ENCODE data around the gene MICAL2. TPM values are rescaled to one million over a fixed set of nuclear protein-coding genes. Genes with fewer than 3 reads are reported as not detected.

MICAL2 gene
- total and polyA plus RNA-seq, 2 donors (not counting 3 experiments of a cell fraction or from before 2014, with no cell fraction given): 67.6 to 200 TPM

DNA sequence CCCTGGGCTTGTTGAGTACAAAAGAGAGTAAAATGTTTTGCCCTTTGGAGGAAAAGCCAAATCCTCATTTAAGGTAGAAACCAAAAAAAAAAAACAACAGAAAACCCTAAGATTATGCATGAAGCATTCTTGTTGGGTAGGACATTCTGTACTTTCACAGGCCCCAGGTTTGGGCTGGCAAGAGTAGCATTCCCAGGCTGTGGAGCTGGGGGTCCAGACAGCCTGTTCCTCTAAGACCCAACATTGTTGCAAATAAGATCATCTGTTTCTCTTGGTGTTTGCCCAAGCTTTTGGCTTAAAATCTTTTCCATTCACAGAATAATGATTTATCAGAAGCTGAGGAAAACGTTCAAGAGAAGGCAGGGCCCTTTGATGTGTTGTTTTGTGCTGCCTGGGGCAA, 123.8 kb downstream of the MICAL2 start:
- no peaks in the 10 kb centered on the region for H4K20me1 ChIP-seq (replicated peaks; ENCODE audit: control insufficient read depth, extremely low read depth, insufficient read depth, low read length)
- H3K9me1 ChIP-seq (replicated peaks; ENCODE audit: control insufficient read depth, extremely low read depth, insufficient read depth, low read length): no peaks in the 10 kb centered on the region
- peak overlapping the region; percentile 88 for H3K27ac ChIP-seq (ENCODE audit: insufficient read depth, low read depth, low read length)
- H3K4me1 ChIP-seq (ENCODE audit: control insufficient read depth, extremely low read depth, insufficient read depth, low read length): peaks cover 33% of the 10 kb centered on the region
- BruUV-seq (replicated peaks): no TSS peak
- no peak overlapping the region for H3K4me2 ChIP-seq (ENCODE audit: insufficient read depth, low read length)
- POLR2A ChIA-PET: no interaction called here
- no peak overlapping the region for H2AFZ ChIP-seq (ENCODE audit: low read depth, low read length)
- no peak for FAIRE-seq
- DNase-seq (ENCODE audit: low read depth, low spot score): no peak
- intact Hi-C loops (cut with micrococcal nuclease): no loop called here
- TF ChIP-seq EZH2 (IDR thresholded peaks at IDR 0.05; ENCODE audit: borderline replicate concordance, low read depth, low read length, severe bottlenecking): no peak
- CTCF ChIA-PET: interaction anchor here (1.9 to 4.9 kb wide), 4 partner anchors 9 to 147 kb away, joined by 6 to 37 read pairs (median 10); no protein-coding TSS in a partner anchor
- H3K79me2 ChIP-seq (ENCODE audit: control insufficient read depth, insufficient read depth, low read length): no peaks in the 10 kb centered on the region
- no peaks in the 10 kb centered on the region for H3K9me3 ChIP-seq (replicated peaks; ENCODE audit: control insufficient read depth, insufficient read depth, low read length)
- no peak overlapping the region for H3K9ac ChIP-seq (replicated peaks; ENCODE audit: extremely low read depth, insufficient read depth, low read length)
- peaks cover 17 to 23% of the 10 kb centered on the region in 2 experiments for H3K36me3 ChIP-seq (ENCODE audit: control insufficient read depth in 2 of 2, extremely low read depth in 1 of 2, insufficient read depth in 2 of 2, low read length in 2 of 2)
- no peaks in the 10 kb centered on the region for H3K27me3 ChIP-seq (ENCODE audit: control insufficient read depth in 2 of 2, insufficient read depth in 2 of 2, low read length in 2 of 2)
- H3K4me3 ChIP-seq (replicated peaks in 1 of 3; ENCODE audit: insufficient read depth in 1 of 3, low read depth in 1 of 3, low read length in 3 of 3): no peak overlapping the region
- dilution Hi-C loops (cut with MboI; ENCODE audit: extremely low pct_ligation_motif_present, low sequenced_read_pairs): no loop called here

GRCh38 chr11:12235080-12235479, 124.7 kb downstream of the MICAL2 start:
- Histone ChIP-seq H3K9me3 (replicated peaks; ENCODE audit: control insufficient read depth, insufficient read depth, low read length) (no peaks in the 10 kb centered on the region), H4K20me1 (replicated peaks; ENCODE audit: control insufficient read depth, extremely low read depth, insufficient read depth, low read length) (no peaks in the 10 kb centered on the region), H3K9ac (replicated peaks; ENCODE audit: extremely low read depth, insufficient read depth, low read length) (no peak overlapping the region), H3K79me2 (ENCODE audit: control insufficient read depth, insufficient read depth, low read length) (no peaks in the 10 kb centered on the region), H3K4me3 (replicated peaks in 1 of 3; ENCODE audit: insufficient read depth in 1 of 3, low read depth in 1 of 3, low read length in 3 of 3) (no peak overlapping the region), H3K27me3 (ENCODE audit: control insufficient read depth in 2 of 2, insufficient read depth in 2 of 2, low read length in 2 of 2) (no peaks in the 10 kb centered on the region), H2AFZ (ENCODE audit: low read depth, low read length) (no peak overlapping the region), H3K27ac (ENCODE audit: insufficient read depth, low read depth, low read length) (peak overlapping the region; percentile 88), H3K4me2 (ENCODE audit: insufficient read depth, low read length) (no peak overlapping the region), H3K4me1 (ENCODE audit: control insufficient read depth, extremely low read depth, insufficient read depth, low read length) (peaks cover 42% of the 10 kb centered on the region), H3K9me1 (replicated peaks; ENCODE audit: control insufficient read depth, extremely low read depth, insufficient read depth, low read length) (no peaks in the 10 kb centered on the region), H3K36me3 (ENCODE audit: control insufficient read depth in 2 of 2, extremely low read depth in 1 of 2, insufficient read depth in 2 of 2, low read length in 2 of 2) (peaks cover 14 to 17% of the 10 kb centered on the region in 2 experiments)
- dilution Hi-C loops (cut with MboI; ENCODE audit: extremely low pct_ligation_motif_present, low sequenced_read_pairs): no loop called here
- POLR2A ChIA-PET: no interaction called here
- CTCF ChIA-PET: interaction anchor here (1.0 to 4.9 kb wide), 18 partner anchors 10 to 303 kb away, joined by 3 to 77 read pairs (median 12); no protein-coding TSS in a partner anchor
- TF ChIP-seq GATA2 (IDR thresholded peaks at IDR 0.05; ENCODE audit: insufficient read depth, insufficient read length, low read depth, low read length): no peak
- TF ChIP-seq CTCF (IDR thresholded peaks at IDR 0.05; ENCODE audit: extremely low read depth in 1 of 2, insufficient read depth in 1 of 2, low read depth in 1 of 2, low read length in 2 of 2): no peak
- no peak for TF ChIP-seq EZH2 (IDR thresholded peaks at IDR 0.05; ENCODE audit: borderline replicate concordance, low read depth, low read length, severe bottlenecking)
- no peak for TF ChIP-seq FOS (IDR thresholded peaks at IDR 0.05; ENCODE audit: borderline replicate concordance, insufficient read depth, low read length)
- TF ChIP-seq, protein P1, sequence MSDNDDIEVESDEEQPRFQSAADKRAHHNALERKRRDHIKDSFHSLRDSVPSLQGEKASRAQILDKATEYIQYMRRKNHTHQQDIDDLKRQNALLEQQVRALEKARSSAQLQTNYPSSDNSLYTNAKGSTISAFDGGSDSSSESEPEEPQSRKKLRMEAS (IDR thresholded peaks at IDR 0.05; ENCODE audit: insufficient read depth, insufficient read length): no peak
- no peak for TF ChIP-seq POLR2A (IDR thresholded peaks at IDR 0.05; ENCODE audit: low read depth, low read length)
- intact Hi-C loops (cut with micrococcal nuclease): loop anchor here (5.0 kb wide), 1 partner anchor 258 kb away; no protein-coding TSS in a partner anchor
- DNase-seq (ENCODE audit: low read depth, low spot score) (no peak), FAIRE-seq (no peak)
- no TSS peak for BruUV-seq (replicated peaks)

All from endothelial cell of umbilical vein (primary cell).